Endothelial cell of umbilical vein (primary cell): Measurements from ENCODE around the gene SLC9A9.

Experiments
- CTCF ChIP-seq, 2 donors: IDR thresholded peaks; 1 replicate in 1 of 2; 2 replicates in 1 of 2; pipeline ENCODE4 v1.5.1; 2011; ENCODE audit warnings: low read length in 2 of 2, mild to moderate bottlenecking in 2 of 2, moderate library complexity in 2 of 2, control low read depth in 1 of 2, inconsistent platforms in 1 of 2, low read depth in 1 of 2; ENCODE audit not compliant: insufficient read depth in 1 of 2; ENCODE audit errors: extremely low read depth in 1 of 2
- JUN ChIP-seq: IDR thresholded peaks from 2 replicates; pipeline ENCODE4 v1.6.1; 2011; ENCODE audit warnings: borderline replicate concordance, low read depth; ENCODE audit not compliant: insufficient read length, insufficient read depth
- POLR2A ChIP-seq: IDR thresholded peaks from 2 replicates; pipeline ENCODE4 v1.6.1; 2012; ENCODE audit warnings: low read depth, mild to moderate bottlenecking, control low read depth, low read length

DNA sequence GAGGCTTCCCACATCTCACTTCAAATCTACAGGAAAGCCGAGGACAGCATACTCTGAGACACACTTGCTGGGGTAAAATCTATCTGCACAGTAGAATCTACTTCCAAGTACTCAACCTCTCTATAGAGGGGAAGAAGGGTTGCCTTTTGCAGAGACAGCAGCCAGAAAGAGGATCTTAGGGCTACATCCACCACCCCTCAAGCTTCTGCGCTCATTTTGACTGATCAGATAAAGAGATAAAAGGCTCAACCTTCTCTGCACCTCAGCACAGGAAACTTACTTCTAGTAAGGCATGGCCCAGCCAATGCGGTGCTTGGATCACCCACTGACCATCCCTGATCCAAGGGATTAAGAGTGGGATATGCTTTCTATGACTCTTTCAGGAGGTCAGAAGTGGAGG, 6.9 kb upstream of the SLC9A9 start:
- TF ChIP-seq JUN (no peak), CTCF (IDR thresholded peaks at IDR 0.05; ENCODE audit: extremely low read depth in 1 of 2, insufficient read depth in 1 of 2, low read depth in 1 of 2, low read length in 2 of 2) (no peak), POLR2A (no peak)
